Spleen (tissue), 7 donors: Measurements from ENCODE around the gene TNFAIP2.

Source experiments
- CTCF ChIP-seq, 11 experiments: fragments of 200-600 bp in 7 of 11; fragments of 450-650 bp in 4 of 11; sonication (generic) in 4 of 11; IDR thresholded peaks in 8 of 11; conservative IDR thresholded peaks in 3 of 11; 1 replicate in 7 of 11; 2 replicates in 4 of 11; pipeline versions ENCODE4 v1.4.0 to v1.8.0; 2016 to 2021; ENCODE audit warnings: antibody characterized with exemption in 11 of 11, inconsistent platforms in 4 of 11, mild to moderate bottlenecking in 1 of 11
- POLR2A ChIP-seq, 3 donors: fragments of 450-650 bp; IDR thresholded peaks; one replicate each; pipeline ENCODE4 v1.5.1; 2017; ENCODE audit warnings: antibody characterized with exemption in 3 of 3, mild to moderate bottlenecking in 1 of 3
- donor health status: DM: no; HTN: no; CAD: no; lungs with moderate emphysema.
- donor health status: DM: no; HTN: no; CAD: no.
- donor health status: DM: no; HTN: no; CAD: no.

GRCh38 chr14:103157969-103158368 lies 34.7 kb downstream of the TNFAIP2 start:
- TF ChIP-seq CTCF (IDR thresholded peaks at IDR 0.05 in 8 of 11, conservative IDR thresholded peaks at IDR 0.05 in 3 of 11) (no peak), POLR2A (IDR thresholded peaks at IDR 0.05) (no peak)
